Measurements from ENCODE around the gene SNRPA.

DNA sequence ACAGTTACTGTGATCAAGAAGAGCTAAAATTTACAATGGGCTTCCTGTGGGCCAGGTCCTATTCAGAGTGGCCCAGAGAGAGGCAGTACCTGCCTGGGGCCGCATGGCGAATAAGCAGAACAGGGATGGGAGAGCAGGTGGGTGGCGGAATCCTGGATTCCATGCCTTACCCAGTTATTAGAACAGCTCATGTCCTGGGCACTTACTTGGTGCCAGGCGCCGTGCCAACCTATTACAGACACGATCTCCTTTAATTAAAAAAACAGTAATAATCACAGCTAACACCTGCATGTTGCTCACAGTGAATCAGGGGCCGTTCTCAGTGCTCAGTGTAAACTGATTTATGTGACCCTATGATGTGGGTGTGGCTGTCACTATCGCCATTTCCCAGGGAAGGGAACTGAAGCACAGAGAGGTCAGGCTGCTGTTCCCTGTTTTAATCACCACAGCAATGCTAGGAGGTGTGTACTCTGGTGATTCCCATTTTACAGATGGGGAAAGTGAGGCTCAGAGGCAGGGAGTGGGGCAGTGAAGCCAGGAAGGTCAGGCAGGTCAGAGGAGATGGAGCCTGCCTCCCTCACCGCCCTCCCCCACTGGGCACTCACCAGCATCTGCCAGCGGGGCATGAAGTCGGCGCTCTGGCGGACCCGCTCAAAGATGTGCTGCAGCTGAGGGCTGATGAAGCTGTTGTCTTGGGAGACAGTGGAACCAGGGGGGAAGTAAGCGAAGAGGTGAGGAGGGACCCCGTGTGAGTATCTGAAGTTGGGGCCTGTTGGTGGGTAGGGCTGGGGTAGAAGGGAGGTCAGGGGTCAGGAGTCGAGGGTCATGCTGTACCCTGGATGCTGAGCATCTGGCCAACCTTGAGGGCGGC lies 46.3 kb upstream of the SNRPA start:
- TF ChIP-seq, protein P1, sequence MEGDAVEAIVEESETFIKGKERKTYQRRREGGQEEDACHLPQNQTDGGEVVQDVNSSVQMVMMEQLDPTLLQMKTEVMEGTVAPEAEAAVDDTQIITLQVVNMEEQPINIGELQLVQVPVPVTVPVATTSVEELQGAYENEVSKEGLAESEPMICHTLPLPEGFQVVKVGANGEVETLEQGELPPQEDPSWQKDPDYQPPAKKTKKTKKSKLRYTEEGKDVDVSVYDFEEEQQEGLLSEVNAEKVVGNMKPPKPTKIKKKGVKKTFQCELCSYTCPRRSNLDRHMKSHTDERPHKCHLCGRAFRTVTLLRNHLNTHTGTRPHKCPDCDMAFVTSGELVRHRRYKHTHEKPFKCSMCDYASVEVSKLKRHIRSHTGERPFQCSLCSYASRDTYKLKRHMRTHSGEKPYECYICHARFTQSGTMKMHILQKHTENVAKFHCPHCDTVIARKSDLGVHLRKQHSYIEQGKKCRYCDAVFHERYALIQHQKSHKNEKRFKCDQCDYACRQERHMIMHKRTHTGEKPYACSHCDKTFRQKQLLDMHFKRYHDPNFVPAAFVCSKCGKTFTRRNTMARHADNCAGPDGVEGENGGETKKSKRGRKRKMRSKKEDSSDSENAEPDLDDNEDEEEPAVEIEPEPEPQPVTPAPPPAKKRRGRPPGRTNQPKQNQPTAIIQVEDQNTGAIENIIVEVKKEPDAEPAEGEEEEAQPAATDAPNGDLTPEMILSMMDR (IDR thresholded peaks at IDR 0.05) = no peak
- TF ChIP-seq EZH2 (IDR thresholded peaks at IDR 0.05) (no peak), EZH2phosphoT487 (IDR thresholded peaks at IDR 0.05) (no peak)
